Tongue (tissue), 2 donors: ENCODE results near the gene CORO2B. TPM values are rescaled to one million over a fixed set of nuclear protein-coding genes. Genes with fewer than 3 reads are reported as not detected.

Source experiments
- DNase-seq: peaks from one replicate; pipeline ENCODE4 v3.0.0-alpha.2; 2015
- total RNA-seq: library from RNA; depleted of rRNA; stranded (reverse); fragments of >200 nt; gene quantifications from one replicate; pipeline ENCODE4 v1.2.3, GENCODE V29; 2014

The CORO2B gene
- total RNA-seq, 1 donor from 2014 or later = 2.3 TPM

GRCh38 chr15:68554721-68555678 lies 23.8 kb upstream of the CORO2B start:
- no peak for DNase-seq

- DNase-seq = no peak
Measured at GRCh38 chr15:68555679-68556037, 23.1 kb upstream of the CORO2B start.

- no peak for DNase-seq
Measured at GRCh38 chr15:68556139-68556990, 22.4 kb upstream of the CORO2B start.

GRCh38 chr15:68557469-68558317 lies 21.1 kb upstream of the CORO2B start:
- DNase-seq = no peak

- no peak for DNase-seq
Measured at GRCh38 chr15:68558318-68559305, 20.2 kb upstream of the CORO2B start.

GRCh38 chr15:68559345-68560310 lies 19.2 kb upstream of the CORO2B start:
- peak; percentile 87 for DNase-seq

GRCh38 chr15:68560501-68561113 lies 18.2 kb upstream of the CORO2B start:
- no peak for DNase-seq

- DNase-seq = no peak
Measured at GRCh38 chr15:68561171-68561900, 17.5 kb upstream of the CORO2B start.

GRCh38 chr15:68561901-68562300 lies 16.9 kb upstream of the CORO2B start:
- DNase-seq = no peak

- DNase-seq = no peak
Measured at GRCh38 chr15:68564173-68564572, 14.6 kb upstream of the CORO2B start.

- DNase-seq = no peak
Measured at GRCh38 chr15:68565234-68565633, 13.6 kb upstream of the CORO2B start.

- no peak for DNase-seq
Measured at GRCh38 chr15:68565726-68566125, 13.1 kb upstream of the CORO2B start.

GRCh38 chr15:68566377-68566954 lies 12.3 kb upstream of the CORO2B start:
- no peak for DNase-seq

- no peak for DNase-seq
Measured at GRCh38 chr15:68567345-68567744, 11.4 kb upstream of the CORO2B start.

GRCh38 chr15:68570974-68571373 lies 7.8 kb upstream of the CORO2B start:
- DNase-seq = no peak

- DNase-seq = no peak
Measured at GRCh38 chr15:68571582-68571981, 7.2 kb upstream of the CORO2B start.

- DNase-seq = no peak
Measured at GRCh38 chr15:68572309-68572708, 6.5 kb upstream of the CORO2B start.

- no peak for DNase-seq
Measured at GRCh38 chr15:68572921-68573320, 5.9 kb upstream of the CORO2B start.
